HG03558 (cell line): Measurements from ENCODE around the gene KLRF2.
"Not testable (repeated sequence)": the region's sequence is repeated elsewhere in the genome, so short reads cannot be mapped to it uniquely, and the experiment has no call there.

Experiments
- ATAC-seq: cut with Tn5 transposase; IDR thresholded peaks from one replicate; pipeline ENCODE4 v1.9.1; 2021; ENCODE audit warnings: moderate number of reproducible peaks; ENCODE audit not compliant: unreplicated experiment; ENCODE audit errors: extremely low read depth

KLRF2 gene, protein sequence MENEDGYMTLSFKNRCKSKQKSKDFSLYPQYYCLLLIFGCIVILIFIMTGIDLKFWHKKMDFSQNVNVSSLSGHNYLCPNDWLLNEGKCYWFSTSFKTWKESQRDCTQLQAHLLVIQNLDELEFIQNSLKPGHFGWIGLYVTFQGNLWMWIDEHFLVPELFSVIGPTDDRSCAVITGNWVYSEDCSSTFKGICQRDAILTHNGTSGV

DNA sequence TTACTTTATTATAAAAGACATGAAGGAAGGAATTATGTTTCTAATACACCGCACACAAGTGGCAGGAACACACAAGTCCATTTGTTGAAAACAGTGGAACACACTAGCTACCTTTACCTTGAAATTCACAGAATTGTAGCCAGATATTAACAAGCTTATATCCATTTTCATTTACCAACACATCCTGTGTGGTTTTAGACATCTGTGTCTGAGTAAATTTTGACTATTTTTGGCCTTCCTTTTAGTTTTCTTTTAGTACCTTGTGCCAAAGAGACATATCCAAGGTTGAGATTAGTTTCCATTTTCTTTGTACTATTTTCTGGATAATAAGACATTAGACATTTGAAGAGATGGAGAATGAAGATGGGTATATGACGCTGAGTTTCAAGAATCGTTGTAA, at the start of gene KLRF2:
TSS of gene KLRF2 (plus strand) at position 244 of the 400 bp plus-strand sequence. CDS start at position 351, 107 bp downstream.
- no peak for ATAC-seq

DNA sequence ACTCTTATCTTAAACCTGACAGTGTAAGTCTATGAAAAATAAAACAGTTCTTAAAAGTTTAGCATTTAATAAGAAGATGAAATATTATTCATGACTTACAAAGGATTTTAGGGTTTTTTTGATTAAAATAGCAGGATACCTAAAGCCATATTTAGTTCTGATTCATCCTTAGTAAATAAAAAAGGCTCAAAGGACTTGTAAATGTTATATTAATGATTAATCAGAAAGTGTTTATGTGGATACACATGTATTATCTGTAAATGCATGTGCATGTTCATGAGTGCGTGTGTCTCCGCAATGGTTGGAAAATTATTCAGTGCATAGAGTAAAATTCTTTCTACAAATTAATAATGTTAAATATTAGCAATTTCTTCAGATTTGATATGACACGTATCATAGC, 49.6 kb upstream of the KLRF2 start:
- no peak for ATAC-seq

DNA sequence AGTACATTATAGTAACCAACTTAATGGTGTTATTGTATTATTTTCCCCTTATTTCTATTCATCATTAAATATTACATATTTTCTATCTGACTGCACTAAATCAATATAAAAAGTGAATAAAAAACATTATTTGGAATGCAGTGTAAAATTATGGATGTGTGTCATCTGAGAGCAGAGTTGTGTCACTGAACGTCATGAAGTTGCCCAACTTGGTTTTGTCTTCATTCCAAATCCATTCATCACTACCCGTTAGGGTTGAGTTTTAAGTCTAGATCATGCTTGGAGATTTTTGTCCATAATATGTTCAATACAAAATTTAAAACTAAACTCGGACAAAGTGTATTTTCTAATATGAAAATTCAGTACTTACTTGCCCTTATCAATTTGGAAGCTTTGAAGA, 37.9 kb upstream of the KLRF2 start:
- no peak for ATAC-seq

DNA sequence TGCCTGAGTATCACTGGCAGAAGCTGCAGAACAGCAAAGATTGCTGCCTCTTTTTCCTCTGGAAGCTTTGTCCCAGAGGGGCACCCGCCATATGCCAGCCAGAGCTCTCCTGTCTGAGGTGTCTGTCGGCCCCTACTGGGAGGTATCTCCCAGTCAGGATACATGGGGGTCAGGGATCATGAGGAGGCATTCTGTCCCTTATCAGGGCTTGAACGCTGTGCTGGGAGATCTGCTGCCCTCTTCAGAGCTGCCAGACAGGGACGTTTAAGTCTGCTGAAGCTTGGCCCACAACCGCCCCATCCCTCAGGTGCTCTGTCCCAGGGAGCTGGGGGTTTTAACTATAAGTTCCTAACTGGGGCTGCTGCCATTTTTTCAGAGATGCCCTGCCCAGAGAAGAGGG, 32.4 kb upstream of the KLRF2 start:
- ATAC-seq = no peak

DNA sequence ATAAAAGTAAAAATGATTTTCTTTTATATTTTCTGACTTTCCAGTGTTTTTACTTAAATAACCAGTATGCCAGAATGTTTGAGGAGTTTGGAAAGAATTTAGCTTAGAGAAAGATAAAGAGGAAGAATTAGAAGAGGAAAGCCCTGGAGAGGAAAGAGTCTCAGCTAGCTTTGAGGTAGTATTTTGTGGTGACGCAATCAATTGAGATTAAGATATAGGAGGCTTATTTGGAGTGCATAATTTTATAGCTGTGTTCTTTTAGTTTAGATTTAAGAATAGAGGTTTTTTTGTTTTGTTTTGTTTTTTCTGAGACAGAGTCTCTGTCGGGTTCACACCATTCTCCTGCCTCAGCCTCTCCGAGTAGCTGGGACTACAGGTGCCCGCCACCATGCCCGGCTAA, 30.2 kb upstream of the KLRF2 start:
- ATAC-seq = no peak

DNA sequence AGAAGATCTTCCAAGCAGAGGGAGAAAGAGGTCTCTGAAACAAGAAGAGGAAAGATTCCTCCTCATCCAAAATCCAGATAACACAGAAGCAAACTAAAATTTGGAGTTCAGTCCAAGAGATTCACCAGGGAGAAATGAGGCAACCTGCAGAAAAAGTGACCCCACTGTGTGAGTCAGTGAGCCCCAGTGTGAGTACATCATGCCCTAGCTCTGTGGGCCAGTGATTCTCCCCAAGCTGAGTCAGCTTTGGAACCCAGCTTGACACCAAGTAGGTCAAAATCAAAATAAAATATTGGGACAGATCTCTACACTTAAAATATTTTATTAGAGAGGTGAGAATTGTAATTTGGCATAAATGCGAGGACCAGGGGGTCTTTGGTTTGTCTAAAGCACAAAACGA, 29.4 kb upstream of the KLRF2 start:
- no peak for ATAC-seq

DNA sequence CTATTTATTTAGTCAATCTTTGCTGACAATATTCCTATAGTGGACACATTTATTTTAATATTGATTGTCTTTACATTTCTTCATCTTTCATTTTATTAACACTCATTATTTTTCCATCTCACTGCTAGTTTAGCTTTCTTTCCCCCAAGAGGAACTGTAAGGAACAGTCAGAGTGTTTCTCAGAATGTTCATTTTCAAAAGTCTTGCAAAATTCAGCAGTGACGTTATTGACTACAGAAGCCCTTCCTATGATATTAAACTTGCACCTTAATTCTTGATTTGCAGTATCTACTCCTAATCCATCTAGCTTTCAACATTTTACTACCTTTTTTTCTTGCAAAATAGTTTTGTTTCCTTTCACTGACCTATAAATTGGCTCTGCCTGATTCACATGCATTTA, 25.1 kb upstream of the KLRF2 start:
- ATAC-seq = no peak

DNA sequence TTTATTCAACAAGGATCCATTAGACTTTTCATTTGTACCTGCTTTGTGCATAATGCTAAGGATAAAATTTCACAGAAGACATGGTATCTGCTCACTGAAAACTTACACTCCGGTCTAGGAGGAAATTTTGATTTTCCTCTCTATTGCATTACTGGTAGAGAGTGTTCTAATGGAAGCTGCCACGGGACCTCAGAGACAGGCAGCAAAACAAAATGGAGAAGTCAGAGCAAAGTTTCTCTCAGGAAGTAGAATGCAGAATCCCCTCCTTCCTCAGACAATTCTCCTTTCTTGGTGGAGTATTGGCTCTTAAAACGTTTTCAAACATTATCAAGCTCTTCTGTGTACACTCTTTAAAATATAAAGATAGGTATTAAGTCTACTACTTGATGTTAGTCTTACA, 24.4 kb upstream of the KLRF2 start:
- no peak for ATAC-seq

DNA sequence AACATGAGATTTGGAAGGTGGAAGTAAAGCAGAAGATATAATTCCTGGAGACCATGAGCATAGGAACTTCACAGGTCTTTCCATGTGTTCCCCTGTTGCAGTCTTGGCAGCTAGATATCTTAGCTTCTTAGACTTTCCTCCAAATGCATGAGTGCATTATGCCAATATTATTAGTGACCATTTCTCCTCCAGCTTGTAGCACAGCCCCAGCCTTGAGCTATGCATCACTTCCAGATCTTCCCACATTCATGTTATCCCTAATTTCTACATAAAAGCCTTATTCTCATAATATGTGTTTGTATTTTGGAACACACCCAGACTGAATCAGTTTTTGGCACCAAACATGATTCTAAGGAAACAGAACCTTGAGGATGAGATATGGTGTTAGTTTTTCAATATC, 23.2 kb upstream of the KLRF2 start:
- no peak for ATAC-seq

DNA sequence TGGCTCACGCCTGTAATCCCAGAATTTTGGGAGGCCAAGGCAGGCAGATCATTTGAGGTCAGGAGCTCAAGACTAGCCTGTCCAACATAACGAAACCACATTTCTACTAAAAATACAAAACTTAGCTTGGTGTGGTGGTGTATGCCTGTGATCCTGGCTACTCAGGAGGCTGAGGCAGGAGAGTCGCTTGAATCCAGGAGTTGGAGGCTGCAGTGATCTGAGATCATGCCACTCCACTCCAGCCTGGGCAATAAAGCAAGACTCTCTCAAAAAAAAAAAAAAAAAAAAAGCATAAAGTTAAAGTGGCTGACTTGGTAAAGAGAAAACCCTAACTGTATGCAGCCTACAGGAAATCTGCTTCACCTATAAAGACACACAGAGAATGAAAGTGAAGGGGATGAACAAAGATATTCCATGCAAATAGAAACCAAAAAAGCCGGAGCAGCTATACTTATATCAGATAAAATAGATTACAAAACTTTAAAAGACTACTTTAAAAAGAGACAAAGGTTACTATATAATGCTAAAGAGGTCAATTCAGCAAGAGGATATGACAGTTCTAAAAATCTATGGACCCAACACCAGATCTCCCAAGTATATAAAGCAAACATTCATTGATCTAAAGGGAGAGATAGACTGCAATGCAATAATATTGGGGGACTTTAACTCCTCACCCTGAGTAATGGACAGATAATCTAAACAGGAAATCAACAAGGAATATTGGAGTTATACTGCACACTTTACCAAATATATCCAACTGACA, 16.2 kb upstream of the KLRF2 start:
- ATAC-seq = no peak

DNA sequence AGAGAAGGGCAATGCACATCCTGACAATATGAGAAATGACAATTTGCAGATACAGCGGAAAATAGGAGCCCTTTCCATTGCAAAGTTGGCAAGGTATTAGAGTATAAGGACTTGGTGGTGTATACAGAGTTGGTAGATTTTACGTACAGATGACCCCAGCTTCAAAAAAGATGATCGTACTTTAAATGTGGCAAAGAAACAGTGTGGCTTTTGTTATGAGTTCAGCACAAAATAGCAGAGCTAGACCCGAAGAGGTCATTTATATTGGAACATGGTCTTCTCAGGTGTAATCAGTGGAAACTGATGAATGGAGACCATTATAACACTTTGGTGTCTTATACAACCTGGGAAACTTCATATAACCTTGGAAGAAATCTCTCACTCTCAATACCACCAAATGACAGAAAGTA, 14.4 kb upstream of the KLRF2 start:
- no peak for ATAC-seq

DNA sequence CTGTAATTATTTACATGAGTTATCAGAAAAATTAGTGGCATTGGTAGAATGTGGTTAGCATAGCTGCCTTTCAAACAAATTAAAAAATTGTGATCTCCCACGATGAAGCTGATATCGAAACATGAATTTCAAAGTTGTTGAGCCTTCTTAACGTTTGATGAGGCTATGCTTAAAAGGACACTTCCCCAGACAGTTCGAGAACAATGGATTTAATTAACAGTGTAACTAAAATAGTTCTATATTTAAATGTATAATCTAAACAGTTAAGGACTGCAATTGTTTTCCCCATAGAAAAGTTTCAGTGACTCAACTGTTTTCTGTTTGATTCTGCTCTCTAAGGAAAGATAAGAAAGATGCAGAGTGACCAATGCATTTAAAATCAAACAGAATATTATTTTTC, 13.8 kb upstream of the KLRF2 start:
- no peak for ATAC-seq

DNA sequence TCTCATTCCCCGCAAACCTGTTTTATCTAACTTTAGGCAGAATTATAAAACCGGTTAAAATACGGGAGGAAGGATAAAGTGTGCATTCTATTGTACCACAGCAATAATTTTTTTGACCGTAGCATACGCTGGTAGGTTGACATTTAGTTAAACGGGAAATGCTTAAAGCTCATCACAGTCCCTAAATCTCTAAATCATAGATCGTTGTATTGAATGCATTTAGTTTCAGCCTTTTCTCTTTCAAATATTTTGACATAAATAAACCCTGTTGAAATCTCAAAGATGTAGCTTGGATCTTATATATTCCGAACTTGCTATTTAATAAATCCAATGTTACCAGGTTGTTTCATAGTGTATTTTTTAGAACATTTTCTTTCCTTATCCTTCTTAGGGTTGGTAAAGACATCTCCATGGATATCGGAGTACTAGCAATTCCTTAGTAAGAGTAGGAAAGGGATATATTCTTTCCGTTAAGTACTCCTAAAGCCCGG, 12.9 kb upstream of the KLRF2 start:
- ATAC-seq = no peak

DNA sequence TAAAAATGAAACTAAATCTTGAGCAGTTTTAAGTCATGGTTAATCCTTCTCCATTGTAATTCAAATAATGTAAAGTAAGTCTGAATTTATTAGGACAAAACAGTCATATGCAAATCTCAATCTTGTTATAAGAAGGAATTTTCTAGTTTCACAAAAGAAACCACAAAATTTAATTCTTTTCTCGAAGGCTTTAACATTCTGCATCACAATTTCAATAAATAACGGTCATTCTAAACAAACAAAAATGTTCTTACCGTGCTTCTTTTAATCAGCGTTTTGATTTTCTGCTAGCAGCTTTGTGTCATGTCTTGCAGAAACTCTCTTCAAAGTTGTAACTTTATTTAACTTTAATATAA, 12.4 kb upstream of the KLRF2 start:
- ATAC-seq = no peak

DNA sequence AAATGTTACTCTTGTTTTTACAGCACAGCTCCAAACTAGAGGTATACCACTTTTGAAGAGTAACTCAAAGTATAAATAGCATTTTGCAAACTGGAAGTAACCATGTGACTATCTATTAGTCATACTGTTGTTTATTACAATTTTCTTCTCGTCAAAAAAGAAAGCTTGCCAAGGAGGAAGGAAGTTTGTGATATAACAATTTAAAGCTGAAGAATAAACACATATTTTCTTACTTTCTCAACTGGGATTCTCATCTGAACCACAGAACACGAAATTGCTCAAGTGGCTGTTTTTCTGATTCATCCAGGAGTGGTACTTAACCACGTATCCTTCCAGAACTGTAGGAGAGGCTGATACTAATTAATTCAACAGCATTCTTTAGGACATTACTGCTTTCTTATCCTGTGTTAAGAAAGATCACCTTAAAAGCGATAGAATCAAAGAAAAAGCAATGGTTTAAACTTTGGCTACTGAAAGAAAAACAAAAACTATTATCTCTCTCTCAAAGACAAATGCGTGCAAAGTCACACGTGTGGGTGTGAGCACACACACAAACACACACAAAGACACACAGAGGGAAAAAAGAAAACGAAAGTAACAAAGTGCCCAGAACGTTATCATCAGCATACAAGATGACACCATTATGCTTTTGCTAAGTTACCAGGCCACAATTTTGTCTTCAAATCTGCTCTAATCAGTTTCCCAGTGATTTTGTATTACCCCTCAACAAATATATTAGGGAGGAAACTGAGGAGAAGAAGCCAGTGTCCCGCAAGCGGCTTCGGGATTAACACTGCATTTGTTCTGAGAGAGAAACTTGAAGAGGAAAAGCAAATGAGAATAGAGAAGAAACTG, 11.8 kb upstream of the KLRF2 start, which contains the start of gene CLEC2B:
TSS of gene CLEC2B (minus strand) at position 48 of the 855 bp plus-strand sequence.
- ATAC-seq = peak; percentile 38

DNA sequence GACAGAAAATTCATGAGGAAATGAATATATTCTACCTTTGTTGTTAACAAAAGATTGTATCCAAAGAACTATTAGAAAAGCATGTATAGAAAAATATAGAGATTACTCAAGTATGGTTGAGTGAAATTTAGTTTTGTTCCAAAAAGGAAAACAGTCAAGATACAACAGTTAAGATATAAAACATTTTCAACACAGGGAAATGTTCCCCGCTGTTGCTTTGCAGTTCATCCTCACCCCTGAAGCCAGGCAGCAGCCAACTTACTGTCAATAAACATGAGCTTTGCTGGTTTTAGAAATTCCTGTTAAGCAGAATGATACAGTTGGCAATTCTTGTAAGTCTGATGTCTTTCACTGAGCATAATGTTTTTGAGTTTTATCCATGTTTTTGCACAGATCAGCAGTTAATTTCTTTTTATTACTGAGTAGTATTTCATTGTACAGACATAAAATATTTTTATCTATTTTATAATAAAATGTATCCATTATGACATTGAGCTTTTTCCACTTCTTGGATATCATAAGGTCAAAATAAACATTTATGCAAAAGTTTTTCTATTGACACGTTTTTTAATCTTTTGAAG, 10.9 kb upstream of the KLRF2 start:
- ATAC-seq = no peak

DNA sequence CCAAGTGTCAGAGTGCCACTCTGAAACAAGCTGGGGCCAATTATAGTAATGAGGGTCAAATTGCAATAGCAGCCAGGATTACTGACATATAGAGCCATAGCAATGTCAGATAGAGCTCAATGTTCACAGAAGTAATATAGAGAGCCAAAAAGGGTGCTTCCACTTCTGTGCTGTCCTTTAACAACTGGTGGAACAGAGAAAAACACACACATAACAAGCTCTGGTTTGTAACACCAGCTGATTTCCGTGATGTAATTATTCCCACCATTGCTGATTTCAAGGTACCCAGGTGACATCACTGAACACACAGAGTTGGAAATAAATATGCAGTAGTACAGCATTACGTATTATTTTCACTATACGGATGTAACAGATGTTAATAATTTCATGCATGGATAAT, 9.1 kb upstream of the KLRF2 start:
- ATAC-seq = no peak

DNA sequence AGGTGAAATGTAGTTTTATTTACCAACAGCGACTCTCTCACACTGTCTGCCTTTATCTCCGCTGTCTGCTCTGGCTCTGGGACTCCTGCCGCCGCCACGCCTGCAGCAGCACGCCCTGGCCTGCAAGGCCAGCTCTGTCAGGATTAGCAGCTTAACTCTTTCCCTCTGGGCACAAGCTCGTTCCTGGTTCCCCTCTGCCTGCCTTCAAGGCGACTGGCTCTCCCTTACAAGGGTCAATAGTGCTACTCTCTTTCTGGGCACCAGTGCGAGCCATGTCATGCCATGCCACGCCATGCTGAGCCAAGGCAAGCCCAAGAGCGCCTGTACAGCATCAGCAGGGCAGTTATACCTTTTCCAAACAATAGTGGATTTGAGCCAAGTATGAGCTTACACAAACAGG, 8.5 kb upstream of the KLRF2 start:
- no peak for ATAC-seq

DNA sequence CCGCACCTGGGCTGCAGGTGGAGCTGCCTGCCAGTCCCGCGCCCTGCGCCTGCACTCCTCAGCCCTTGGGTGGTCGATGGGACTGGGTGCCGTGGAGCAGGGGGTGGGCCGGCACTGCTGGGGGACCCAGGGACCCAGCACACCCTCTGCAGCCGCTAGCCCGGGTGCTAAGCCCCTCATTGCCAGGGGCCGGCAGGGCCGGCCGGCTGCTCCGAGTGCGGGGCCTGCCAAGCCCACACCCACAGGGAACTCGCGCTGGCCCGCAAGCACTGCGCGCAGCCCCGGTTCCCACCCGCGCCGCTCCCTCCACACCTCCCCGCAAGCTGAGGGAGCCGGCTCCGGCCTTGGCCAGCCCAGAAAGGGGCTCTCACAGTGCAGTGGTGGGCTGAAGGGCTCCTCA, 5.2 kb upstream of the KLRF2 start:
- not testable (repeated sequence) for ATAC-seq

DNA sequence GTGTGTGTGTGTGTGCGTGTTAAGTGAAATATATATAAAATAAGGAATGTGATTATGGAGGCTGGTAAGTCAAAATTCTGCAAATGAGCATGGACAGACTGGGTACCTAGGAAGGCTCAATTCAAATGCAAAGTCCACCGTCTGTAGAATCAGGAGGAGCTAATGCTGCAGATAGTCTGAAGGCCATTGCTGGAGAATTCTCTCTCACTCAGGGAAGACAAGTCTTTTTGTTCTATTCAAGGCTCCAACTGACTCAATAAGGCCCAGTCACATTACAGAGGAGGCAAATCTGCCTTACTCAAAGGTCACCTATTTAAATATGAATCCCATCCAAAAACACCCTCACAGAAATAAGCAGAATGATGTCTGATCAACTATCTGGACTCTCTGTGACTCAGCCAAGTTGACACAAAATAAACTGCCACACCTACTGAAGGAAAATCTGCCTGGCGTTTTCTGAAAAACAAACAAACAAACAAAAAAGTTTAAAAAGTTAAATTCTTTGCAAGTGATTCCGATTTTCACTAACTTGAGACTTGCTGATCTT, 684 bp upstream of the KLRF2 start:
- no peak for ATAC-seq
